GM12878 (cell line): ENCODE data around the gene RCOR2. TPM values are rescaled to one million over a fixed set of nuclear protein-coding genes. Genes with fewer than 3 reads are reported as not detected.

ENCODE experiments used
- ATAC-seq: fragments of 200-7000 bp; cut with Tn5 transposase; 3 replicates; pipeline ENCODE4 v1.9.1; 2020; ENCODE audit warnings: mild to moderate bottlenecking, moderate library complexity
- BruUV-seq: library from RNA; stranded (reverse); fragments of 400-500 nt; replicated peaks from 2 replicates; lab custom pipeline; 2021; lab: Mats Ljungman, UMichigan
- CTCF ChIA-PET: fragments of 300-600 bp; sonication (Branson Sonifier 250); formaldehyde crosslinking; extraction: SDS; loops from one replicate; lab custom pipeline; 2021; ENCODE audit warnings: inconsistent platforms; lab: Yijun Ruan, JAX
- POLR2A ChIA-PET: fragments of 350-600 bp; formaldehyde crosslinking; extraction: SDS; loops from one replicate; lab custom pipeline; 2021; ENCODE audit warnings: inconsistent platforms; lab: Charles Lee
- RAD21 ChIA-PET: fragments of 300-600 bp; sonication (Branson Sonifier 250); formaldehyde crosslinking; loops from one replicate; lab custom pipeline; 2023; ENCODE audit warnings: antibody characterized with exemption; ENCODE audit not compliant: unreplicated experiment; lab: Charles Lee
- SMC1A ChIA-PET: fragments of 300-600 bp; sonication (Branson Sonifier 250); formaldehyde crosslinking; loops from one replicate; lab custom pipeline; 2023; ENCODE audit not compliant: unreplicated experiment, uncharacterized antibody; lab: Charles Lee
- DNase-seq: peaks from one replicate; pipeline ENCODE4 v3.0.0-alpha.2; 2011; ENCODE audit warnings: low read depth, low spot score
- FAIRE-seq: peaks from 3 replicates; lab custom pipeline; 2011; peaks lifted over from hg19 to GRCh38; lab: Jason Lieb, UNC
- H2AFZ ChIP-seq: 2 replicates; pipeline ENCODE4 v1.6.0; 2011; ENCODE audit warnings: low read depth, low read length, control low read depth; ENCODE audit not compliant: control insufficient read depth
- H3K27ac ChIP-seq: 2 replicates; pipeline ENCODE4 v1.5.1; 2011; ENCODE audit warnings: control low read depth; ENCODE audit not compliant: control insufficient read depth, insufficient read depth
- H3K27me3 ChIP-seq, 2 experiments: replicated peaks in 1 of 2; 2 replicates each; pipeline versions ENCODE4 v1.6.0 to v1.6.1; 2011; ENCODE audit warnings: low read length in 1 of 2; ENCODE audit not compliant: control insufficient read depth in 2 of 2, insufficient read depth in 2 of 2
- H3K36me3 ChIP-seq, 2 experiments: 2 replicates each; pipeline ENCODE4 v1.5.1; 2011; ENCODE audit warnings: low read length in 1 of 2; ENCODE audit not compliant: control insufficient read depth in 2 of 2, insufficient read depth in 2 of 2
- H3K4me1 ChIP-seq: 2 replicates; pipeline ENCODE4 v1.6.1; 2011; ENCODE audit warnings: mild to moderate bottlenecking, low read length, moderate library complexity, mixed read lengths; ENCODE audit not compliant: control insufficient read depth, insufficient read depth
- H3K4me2 ChIP-seq: 2 replicates; pipeline ENCODE4 v1.6.0; 2011; ENCODE audit warnings: control low read depth; ENCODE audit not compliant: control insufficient read depth, insufficient read depth
- H3K4me3 ChIP-seq: fragments of 200-600 bp; sonication (generic); 2 replicates; pipeline ENCODE4 v1.5.1; 2016
- H3K79me2 ChIP-seq: 2 replicates; pipeline ENCODE4 v1.6.0; 2011; ENCODE audit warnings: low read length; ENCODE audit not compliant: control insufficient read depth, insufficient read depth
- H3K9ac ChIP-seq: 2 replicates; pipeline ENCODE4 v1.8.0; 2011; ENCODE audit warnings: low read length, control low read depth, mixed read lengths; ENCODE audit not compliant: control insufficient read depth, insufficient read depth
- H3K9me3 ChIP-seq: replicated peaks from 3 replicates; pipeline ENCODE4 v1.5.1; 2011; ENCODE audit warnings: mild to moderate bottlenecking, low read length; ENCODE audit not compliant: control insufficient read depth, insufficient read depth
- H4K20me1 ChIP-seq: 2 replicates; pipeline ENCODE4 v1.6.0; 2011; ENCODE audit not compliant: control insufficient read depth, insufficient read depth
- CHD4 ChIP-seq: fragments of 200-600 bp; sonication (generic); IDR thresholded peaks from 2 replicates; pipeline ENCODE4 v1.6.1; 2016; ENCODE audit warnings: mild to moderate bottlenecking
- HDGF ChIP-seq: fragments of 450-650 bp; IDR thresholded peaks from 2 replicates; pipeline ENCODE4 v1.6.1; 2016; ENCODE audit warnings: antibody characterized with exemption
- IRF4 ChIP-seq: IDR thresholded peaks from 2 replicates; pipeline ENCODE4 v1.6.1; 2011; ENCODE audit warnings: low read depth, low read length
- KAT2A ChIP-seq: conservative IDR thresholded peaks from 2 replicates; pipeline ENCODE4 v1.6.1; 2011; ENCODE audit warnings: low read depth, low read length; ENCODE audit not compliant: control insufficient read depth
- MEF2A ChIP-seq: IDR thresholded peaks from 2 replicates; pipeline ENCODE4 v1.6.1; 2011; ENCODE audit warnings: low read depth, mild to moderate bottlenecking, low read length, moderate library complexity; ENCODE audit not compliant: insufficient read depth
- MXI1 ChIP-seq: fragments of 150-350 bp; IDR thresholded peaks from 2 replicates; pipeline ENCODE4 v1.6.1; 2011; ENCODE audit warnings: low read depth, mild to moderate bottlenecking, inconsistent platforms, low read length, improper control_type of control experiment
- POLR2AphosphoS5 ChIP-seq: IDR thresholded peaks from 2 replicates; pipeline ENCODE4 v1.6.1; 2011; ENCODE audit warnings: mild to moderate bottlenecking, low read length, inconsistent platforms
- SREBF1 ChIP-seq: IDR thresholded peaks from 2 replicates; pipeline ENCODE4 v1.6.1; 2012; ENCODE audit warnings: mild to moderate bottlenecking, low read length
- WGBS: methylation state at CpG from one replicate; pipeline ENCODE4 v1.1.6; 2016; ENCODE audit warnings: low lambda C conversion rate; ENCODE audit not compliant: insufficient replicate concordance, insufficient coverage; ENCODE audit errors: missing lambda C conversion rate; 5-methylcytosine and 5-hydroxymethylcytosine counted together
- in situ Hi-C: fragments of 300-500 bp; cut with MboI; formaldehyde crosslinking; loops from 9 replicates; pipeline ENCODE4 v1.14.3; 2018; ENCODE audit warnings: mixed read lengths
- intact Hi-C: fragments of 100-400 bp; cut with micrococcal nuclease; formaldehyde crosslinking; loops from one replicate; pipeline ENCODE4 v1.14.2; 2022; ENCODE audit not compliant: unreplicated experiment
- polyA plus RNA-seq, 11 experiments: library from polyadenylated mRNA; depleted of rRNA in 4 of 11; unstranded in 6 of 11; stranded (reverse) in 5 of 11; fragments of >200 nt; fragmentation: Nextera tagmentation in 4 of 11; fragmentation: Illumina TruSeq in 1 of 11; extraction: Ambion mirVana in 4 of 11; extraction: Trizol in 1 of 11; gene quantifications; 1 replicate in 1 of 11; 2 replicates in 10 of 11; pipeline versions ENCODE4 v1.2.1 to v1.2.3, GENCODE V29; 2011 to 2016; ENCODE audit warnings: inconsistent platforms in 2 of 11, missing spikeins in 2 of 11, low read depth in 1 of 11
- total RNA-seq, 4 experiments: library from RNA; depleted of rRNA in 3 of 4; stranded (reverse); fragments of >200 nt in 3 of 4; fragmentation: Illumina TruSeq in 1 of 4; extraction: Trizol in 1 of 4; gene quantifications; 2 replicates each; pipeline versions ENCODE4 v1.2.1 to v1.2.3, GENCODE V29; 2013 to 2021
- TF ChIP-seq, protein P1 (sequence below): fragments of 450-650 bp; conservative IDR thresholded peaks from 2 replicates; pipeline ENCODE4 v1.6.1; 2017; ENCODE audit warnings: mild to moderate bottlenecking, moderate library complexity
- TF ChIP-seq, protein P2 (sequence below): fragments of 450-650 bp; IDR thresholded peaks from 2 replicates; pipeline ENCODE4 v1.6.1; 2014; ENCODE audit warnings: mild to moderate bottlenecking

Gene RCOR2
- total and polyA plus RNA-seq, 10 of the 15 experiments (the other 5 are each of a cell fraction or from before 2014, with no cell fraction given), result 0.06 to 0.32 (median 0.17) TPM; not detected in 5

DNA sequence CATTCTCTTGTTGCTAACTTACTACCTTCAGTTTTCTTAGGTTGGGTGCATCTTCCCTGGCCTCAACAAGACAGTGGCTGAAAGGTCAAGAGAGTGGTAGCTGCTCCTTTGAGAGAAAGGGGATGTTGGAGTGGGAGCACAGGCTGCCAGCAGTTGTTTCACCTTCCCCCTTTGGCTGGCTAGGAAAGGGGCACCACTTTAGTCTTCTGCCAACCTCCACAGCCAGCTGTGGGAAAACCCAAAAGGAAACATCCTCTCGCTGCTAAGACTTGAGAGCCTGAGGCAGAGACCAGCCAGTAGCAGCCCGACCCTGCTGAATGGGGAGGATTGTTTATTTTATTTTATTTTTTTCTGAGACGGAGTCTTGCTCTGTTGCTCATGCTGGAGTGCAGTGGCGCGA, 43.7 kb downstream of the RCOR2 start:
- peaks cover 4% of the 10 kb centered on the region; the same call in 1 of the 2 replicates for H4K20me1 ChIP-seq
- no peak overlapping the region for H3K9ac ChIP-seq
- no peaks in the 10 kb centered on the region for H3K27me3 ChIP-seq
- H3K9me3 ChIP-seq, result no peaks in the 10 kb centered on the region
- H3K27ac ChIP-seq, result no peak overlapping the region
- H2AFZ ChIP-seq, result no peak overlapping the region
- DNase-seq, result no peak
- H3K79me2 ChIP-seq, result peaks cover 58% of the 10 kb centered on the region
- ChIA-PET RAD21 (interaction anchor here (1.6 to 3.5 kb wide), 4 partner anchors 30 to 72 kb away, joined by 4 to 52 read pairs (median 12); partner anchors contain the start of gene MARK2), SMC1A (interaction anchor here (1.0 to 2.6 kb wide), 5 partner anchors 11 to 40 kb away, joined by 4 to 49 read pairs (median 5); partner anchors contain the start of gene MARK2), POLR2A (interaction anchor here (0.5 kb wide), 1 partner anchor 30 kb away, joined by 4 read pairs; no protein-coding TSS in a partner anchor), CTCF (interaction anchor here (1.0 to 2.8 kb wide), 9 partner anchors 10 to 278 kb away, joined by 3 to 60 read pairs (median 7); partner anchors contain the start of gene MARK2)
- TF ChIP-seq CHD4 (no peak), MXI1 (no peak), POLR2AphosphoS5 (no peak), IRF4 (no peak), HDGF (no peak), KAT2A (no peak), SREBF1 (no peak), MEF2A (no peak)
- TF ChIP-seq, protein P1, sequence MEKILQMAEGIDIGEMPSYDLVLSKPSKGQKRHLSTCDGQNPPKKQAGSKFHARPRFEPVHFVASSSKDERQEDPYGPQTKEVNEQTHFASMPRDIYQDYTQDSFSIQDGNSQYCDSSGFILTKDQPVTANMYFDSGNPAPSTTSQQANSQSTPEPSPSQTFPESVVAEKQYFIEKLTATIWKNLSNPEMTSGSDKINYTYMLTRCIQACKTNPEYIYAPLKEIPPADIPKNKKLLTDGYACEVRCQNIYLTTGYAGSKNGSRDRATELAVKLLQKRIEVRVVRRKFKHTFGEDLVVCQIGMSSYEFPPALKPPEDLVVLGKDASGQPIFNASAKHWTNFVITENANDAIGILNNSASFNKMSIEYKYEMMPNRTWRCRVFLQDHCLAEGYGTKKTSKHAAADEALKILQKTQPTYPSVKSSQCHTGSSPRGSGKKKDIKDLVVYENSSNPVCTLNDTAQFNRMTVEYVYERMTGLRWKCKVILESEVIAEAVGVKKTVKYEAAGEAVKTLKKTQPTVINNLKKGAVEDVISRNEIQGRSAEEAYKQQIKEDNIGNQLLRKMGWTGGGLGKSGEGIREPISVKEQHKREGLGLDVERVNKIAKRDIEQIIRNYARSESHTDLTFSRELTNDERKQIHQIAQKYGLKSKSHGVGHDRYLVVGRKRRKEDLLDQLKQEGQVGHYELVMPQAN, result no peak
- TF ChIP-seq, protein P2, sequence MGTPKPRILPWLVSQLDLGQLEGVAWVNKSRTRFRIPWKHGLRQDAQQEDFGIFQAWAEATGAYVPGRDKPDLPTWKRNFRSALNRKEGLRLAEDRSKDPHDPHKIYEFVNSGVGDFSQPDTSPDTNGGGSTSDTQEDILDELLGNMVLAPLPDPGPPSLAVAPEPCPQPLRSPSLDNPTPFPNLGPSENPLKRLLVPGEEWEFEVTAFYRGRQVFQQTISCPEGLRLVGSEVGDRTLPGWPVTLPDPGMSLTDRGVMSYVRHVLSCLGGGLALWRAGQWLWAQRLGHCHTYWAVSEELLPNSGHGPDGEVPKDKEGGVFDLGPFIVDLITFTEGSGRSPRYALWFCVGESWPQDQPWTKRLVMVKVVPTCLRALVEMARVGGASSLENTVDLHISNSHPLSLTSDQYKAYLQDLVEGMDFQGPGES, result no peak
- peaks cover 32% of the 10 kb centered on the region for H3K4me1 ChIP-seq
- intact Hi-C loops, result no loop called here
- 96% methylated on average over 5 of the region's 5 CpGs for WGBS
- no TSS peak for BruUV-seq
- no peak for ATAC-seq
- in situ Hi-C loops, result no loop called here
- no peak overlapping the region for H3K4me3 ChIP-seq
- H3K4me2 ChIP-seq, result no peak overlapping the region
- peaks cover 10 to 13% of the 10 kb centered on the region in 2 experiments for H3K36me3 ChIP-seq
- FAIRE-seq, result no peak
